Endothelial cell of umbilical vein (primary cell): ENCODE data around the gene HOXD10. TPM values are rescaled to one million over a fixed set of nuclear protein-coding genes. Genes with fewer than 3 reads are reported as not detected.

Experiments
- BruUV-seq: library from RNA; stranded (reverse); fragments of 400-500 nt; replicated peaks from 2 replicates; lab custom pipeline; 2021; lab: Mats Ljungman, UMichigan
- CTCF ChIA-PET: fragments of 300-600, 350-600 bp; sonication (Branson Sonifier 250); formaldehyde crosslinking; loops from one replicate; lab custom pipeline; 2021; ENCODE audit warnings: antibody characterized with exemption, inconsistent platforms; lab: Charles Lee
- POLR2A ChIA-PET: fragments of 300-600, 350-600 bp; sonication (Branson Sonifier 250); formaldehyde crosslinking; loops from one replicate; lab custom pipeline; 2021; ENCODE audit warnings: antibody characterized with exemption, inconsistent platforms; lab: Charles Lee
- DNase-seq: peaks from one replicate; pipeline ENCODE4 v3.0.0-alpha.2; 2011; ENCODE audit warnings: low read depth, low spot score
- FAIRE-seq: peaks from 2 replicates; lab custom pipeline; 2011; peaks lifted over from hg19 to GRCh38; lab: Jason Lieb, UNC
- H2AFZ ChIP-seq: 2 replicates; pipeline ENCODE4 v1.6.0; 2012; ENCODE audit warnings: low read depth, low read length, control low read depth, inconsistent platforms
- H3K27ac ChIP-seq: 2 replicates; pipeline ENCODE4 v1.5.1; 2011; ENCODE audit warnings: low read depth, mild to moderate bottlenecking, control low read depth, low read length, moderate library complexity; ENCODE audit not compliant: insufficient read depth
- H3K27me3 ChIP-seq, 2 experiments: 2 replicates each; pipeline versions ENCODE4 v1.6.0 to v1.6.1; 2011; ENCODE audit warnings: low read length in 2 of 2, mixed read lengths in 1 of 2; ENCODE audit not compliant: control insufficient read depth in 2 of 2, insufficient read depth in 2 of 2
- H3K36me3 ChIP-seq, 2 experiments: 2 replicates in 1 of 2; 3 replicates in 1 of 2; pipeline ENCODE4 v1.5.1; 2011; ENCODE audit warnings: low read length in 2 of 2, mild to moderate bottlenecking in 1 of 2, moderate library complexity in 1 of 2; ENCODE audit not compliant: control insufficient read depth in 2 of 2, insufficient read depth in 2 of 2; ENCODE audit errors: extremely low read depth in 1 of 2
- H3K4me1 ChIP-seq: 3 replicates; pipeline ENCODE4 v1.5.1; 2011; ENCODE audit warnings: mild to moderate bottlenecking, low read length; ENCODE audit not compliant: control insufficient read depth, insufficient read depth; ENCODE audit errors: extremely low read depth
- H3K4me2 ChIP-seq: 2 replicates; pipeline ENCODE4 v1.6.1; 2011; ENCODE audit warnings: low read length, control low read depth, mixed read lengths; ENCODE audit not compliant: insufficient read depth
- H3K4me3 ChIP-seq, 3 experiments: fragments of 200-600 bp in 1 of 3; sonication (generic), shearing (Covaris generic) in 1 of 3; replicated peaks in 1 of 3; 2 replicates each; pipeline ENCODE4 v1.5.1; 2011 to 2016; ENCODE audit warnings: control low read depth in 3 of 3, low read length in 3 of 3, mild to moderate bottlenecking in 2 of 3, inconsistent platforms in 1 of 3, low read depth in 1 of 3, moderate library complexity in 1 of 3; ENCODE audit not compliant: insufficient read depth in 1 of 3
- H3K79me2 ChIP-seq: 2 replicates; pipeline ENCODE4 v1.6.0; 2012; ENCODE audit warnings: low read length, inconsistent platforms; ENCODE audit not compliant: control insufficient read depth, insufficient read depth
- H3K9ac ChIP-seq: replicated peaks from 2 replicates; pipeline ENCODE3; 2011; ENCODE audit warnings: low read length, control low read depth; ENCODE audit not compliant: insufficient read depth; ENCODE audit errors: extremely low read depth
- H3K9me1 ChIP-seq: replicated peaks from 3 replicates; pipeline ENCODE4 v1.6.0; 2011; ENCODE audit warnings: mild to moderate bottlenecking, low read length; ENCODE audit not compliant: control insufficient read depth, insufficient read depth; ENCODE audit errors: extremely low read depth
- H3K9me3 ChIP-seq: replicated peaks from 2 replicates; pipeline ENCODE4 v1.5.1; 2012; ENCODE audit warnings: low read length, inconsistent platforms; ENCODE audit not compliant: control insufficient read depth, insufficient read depth
- H4K20me1 ChIP-seq: replicated peaks from 2 replicates; pipeline ENCODE3; 2011; ENCODE audit warnings: mild to moderate bottlenecking, low read length; ENCODE audit not compliant: control insufficient read depth, insufficient read depth; ENCODE audit errors: extremely low read depth
- EZH2 ChIP-seq: IDR thresholded peaks from 2 replicates; pipeline ENCODE4 v1.6.1; 2012; ENCODE audit warnings: borderline replicate concordance, low read depth, mild to moderate bottlenecking, moderate library complexity, low read length, inconsistent platforms; ENCODE audit not compliant: severe bottlenecking
- FOS ChIP-seq: IDR thresholded peaks from 2 replicates; pipeline ENCODE4 v1.6.1; 2011; ENCODE audit warnings: mild to moderate bottlenecking, low read length, moderate library complexity, borderline replicate concordance; ENCODE audit not compliant: insufficient read depth
- GATA2 ChIP-seq: IDR thresholded peaks from 2 replicates; pipeline ENCODE4 v1.7.0; 2011; ENCODE audit warnings: low read depth, mild to moderate bottlenecking, moderate library complexity, mixed read lengths, low read length; ENCODE audit not compliant: insufficient read length, insufficient read depth
- MAX ChIP-seq: IDR thresholded peaks from 2 replicates; pipeline ENCODE4 v1.6.1; 2011; ENCODE audit not compliant: insufficient read depth, insufficient read length
- MYC ChIP-seq: IDR thresholded peaks from one replicate; pipeline ENCODE4 v1.6.1; 2011; ENCODE audit warnings: mild to moderate bottlenecking, low read depth, low read length
- POLR2A ChIP-seq: IDR thresholded peaks from 2 replicates; pipeline ENCODE4 v1.6.1; 2012; ENCODE audit warnings: low read depth, mild to moderate bottlenecking, control low read depth, low read length
- POLR2AphosphoS5 ChIP-seq: IDR thresholded peaks from 2 replicates; pipeline ENCODE4 v1.6.1; 2012; ENCODE audit warnings: low read depth, mild to moderate bottlenecking, control low read depth, low read length, moderate library complexity; ENCODE audit not compliant: insufficient read depth
- dilution Hi-C: fragments of 300-500 bp; cut with MboI; formaldehyde crosslinking; loops from one replicate; pipeline ENCODE4 v1.15.0; 2019; ENCODE audit warnings: low sequenced_read_pairs; ENCODE audit not compliant: extremely low pct_ligation_motif_present
- intact Hi-C: fragments of 100-400 bp; cut with micrococcal nuclease; formaldehyde crosslinking; loops from one replicate; pipeline ENCODE4 v1.10.0; 2022
- polyA plus RNA-seq, 4 experiments: library from polyadenylated mRNA; depleted of rRNA in 3 of 4; stranded (reverse) in 3 of 4; unstranded in 1 of 4; fragments of >200 nt; gene quantifications; 2 replicates each; pipeline versions ENCODE4 v1.2.1 to v1.2.3, GENCODE V29; 2011 to 2012; ENCODE audit warnings: missing spikeins in 1 of 4
- total RNA-seq: library from RNA; stranded (reverse); gene quantifications from 2 replicates; pipeline ENCODE4 v1.2.3, GENCODE V29; 2021
- TF ChIP-seq, protein P1 (sequence below), 2 donors: IDR thresholded peaks; 1 replicate in 1 of 2; 2 replicates in 1 of 2; pipeline ENCODE4 v1.5.1; 2011; ENCODE audit warnings: low read length in 2 of 2, mild to moderate bottlenecking in 2 of 2, moderate library complexity in 2 of 2, control low read depth in 1 of 2, inconsistent platforms in 1 of 2, low read depth in 1 of 2; ENCODE audit not compliant: insufficient read depth in 1 of 2; ENCODE audit errors: extremely low read depth in 1 of 2

The HOXD10 gene
- total and polyA plus RNA-seq, 2 donors (not counting 3 experiments of a cell fraction or from before 2014, with no cell fraction given), result not detected

- no peaks in the 10 kb centered on the region for H3K36me3 ChIP-seq
- ChIA-PET POLR2A (interaction anchor here (1.2 kb wide), 1 partner anchor 418 kb away, joined by 3 read pairs; no protein-coding TSS in a partner anchor), CTCF (interaction anchor here (0.7 to 6.9 kb wide), 9 partner anchors 9 to 678 kb away, joined by 3 to 227 read pairs (median 8); no protein-coding TSS in a partner anchor)
- no peaks in the 10 kb centered on the region for H3K27me3 ChIP-seq
- H3K27ac ChIP-seq, result peak overlapping the region; percentile 86
- peaks cover 55% of the 10 kb centered on the region for H3K4me1 ChIP-seq
- no TSS peak for BruUV-seq
- dilution Hi-C loops (loop anchor here (25.0 kb wide), 1 partner anchor 501 kb away; no protein-coding TSS in a partner anchor), intact Hi-C loops (no loop called here)
- H2AFZ ChIP-seq, result peak overlapping the region; percentile 55
- no peaks in the 10 kb centered on the region for H3K9me3 ChIP-seq
- DNase-seq, result peak; percentile 79
- peaks cover 51% of the 10 kb centered on the region for H3K79me2 ChIP-seq
- no peaks in the 10 kb centered on the region for H4K20me1 ChIP-seq
- H3K4me2 ChIP-seq, result peak overlapping the region; percentile 99
- FAIRE-seq, result no peak
- H3K9me1 ChIP-seq, result no peaks in the 10 kb centered on the region
- peak overlapping the region; percentile 66 for H3K9ac ChIP-seq
- H3K4me3 ChIP-seq, result peak overlapping the region; percentile 73 to 91 (median 86)
- peak; percentile 64 for TF ChIP-seq MAX
- TF ChIP-seq FOS, result no peak
- peak; percentile 94 for TF ChIP-seq POLR2A
- TF ChIP-seq POLR2AphosphoS5, result no peak
- TF ChIP-seq, protein P1, sequence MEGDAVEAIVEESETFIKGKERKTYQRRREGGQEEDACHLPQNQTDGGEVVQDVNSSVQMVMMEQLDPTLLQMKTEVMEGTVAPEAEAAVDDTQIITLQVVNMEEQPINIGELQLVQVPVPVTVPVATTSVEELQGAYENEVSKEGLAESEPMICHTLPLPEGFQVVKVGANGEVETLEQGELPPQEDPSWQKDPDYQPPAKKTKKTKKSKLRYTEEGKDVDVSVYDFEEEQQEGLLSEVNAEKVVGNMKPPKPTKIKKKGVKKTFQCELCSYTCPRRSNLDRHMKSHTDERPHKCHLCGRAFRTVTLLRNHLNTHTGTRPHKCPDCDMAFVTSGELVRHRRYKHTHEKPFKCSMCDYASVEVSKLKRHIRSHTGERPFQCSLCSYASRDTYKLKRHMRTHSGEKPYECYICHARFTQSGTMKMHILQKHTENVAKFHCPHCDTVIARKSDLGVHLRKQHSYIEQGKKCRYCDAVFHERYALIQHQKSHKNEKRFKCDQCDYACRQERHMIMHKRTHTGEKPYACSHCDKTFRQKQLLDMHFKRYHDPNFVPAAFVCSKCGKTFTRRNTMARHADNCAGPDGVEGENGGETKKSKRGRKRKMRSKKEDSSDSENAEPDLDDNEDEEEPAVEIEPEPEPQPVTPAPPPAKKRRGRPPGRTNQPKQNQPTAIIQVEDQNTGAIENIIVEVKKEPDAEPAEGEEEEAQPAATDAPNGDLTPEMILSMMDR (IDR thresholded peaks at IDR 0.05; ENCODE audit: extremely low read depth in 1 of 2, insufficient read depth in 1 of 2, low read depth in 1 of 2, low read length in 2 of 2), result no peak
- TF ChIP-seq GATA2, result no peak
- TF ChIP-seq MYC, result no peak
- TF ChIP-seq EZH2, result no peak
Observed at GRCh38 chr2:176136374-176137251, 20.0 kb downstream of the HOXD10 start.
